GM21825 (cell line): Measurements from ENCODE around the gene KRTAP12-3.
"Not testable (repeated sequence)": the region's sequence is repeated elsewhere in the genome, so short reads cannot be mapped to it uniquely, and the experiment has no call there.

ENCODE experiments used
- ATAC-seq: cut with Tn5 transposase; IDR thresholded peaks from one replicate; pipeline ENCODE4 v1.9.1; 2021; ENCODE audit warnings: mild to moderate bottlenecking, moderate library complexity; ENCODE audit not compliant: unreplicated experiment

The KRTAP12-3 gene

GRCh38 chr21:44657635-44658540 lies at the start of gene KRTAP12-3:
TSS of gene KRTAP12-3 (plus strand) at chr21:44657932. CDS start at chr21:44657980, 48 bp downstream.
- ATAC-seq: no peak

GRCh38 chr21:44609193-44609592 lies 48.5 kb upstream of the KRTAP12-3 start:
- ATAC-seq: no peak

GRCh38 chr21:44610157-44610843 lies 47.4 kb upstream of the KRTAP12-3 start:
- not testable (repeated sequence) for ATAC-seq

GRCh38 chr21:44611551-44611950 lies 46.2 kb upstream of the KRTAP12-3 start:
- no peak for ATAC-seq

- no peak for ATAC-seq
Observed at GRCh38 chr21:44612029-44612486, 45.7 kb upstream of the KRTAP12-3 start, which contains the start of gene KRTAP10-8. TSS of gene KRTAP10-8 (plus strand) at chr21:44612079. CDS start at chr21:44612101, 22 bp downstream.

GRCh38 chr21:44612669-44613229 lies 45.0 kb upstream of the KRTAP12-3 start:
- ATAC-seq: no peak

- no peak for ATAC-seq
Observed at GRCh38 chr21:44613386-44614155, 44.2 kb upstream of the KRTAP12-3 start.

- no peak for ATAC-seq
Observed at GRCh38 chr21:44614161-44614631, 43.5 kb upstream of the KRTAP12-3 start.

GRCh38 chr21:44614961-44615391 lies 42.8 kb upstream of the KRTAP12-3 start:
- no peak for ATAC-seq

GRCh38 chr21:44615466-44615865 lies 42.3 kb upstream of the KRTAP12-3 start:
- no peak for ATAC-seq

DNA sequence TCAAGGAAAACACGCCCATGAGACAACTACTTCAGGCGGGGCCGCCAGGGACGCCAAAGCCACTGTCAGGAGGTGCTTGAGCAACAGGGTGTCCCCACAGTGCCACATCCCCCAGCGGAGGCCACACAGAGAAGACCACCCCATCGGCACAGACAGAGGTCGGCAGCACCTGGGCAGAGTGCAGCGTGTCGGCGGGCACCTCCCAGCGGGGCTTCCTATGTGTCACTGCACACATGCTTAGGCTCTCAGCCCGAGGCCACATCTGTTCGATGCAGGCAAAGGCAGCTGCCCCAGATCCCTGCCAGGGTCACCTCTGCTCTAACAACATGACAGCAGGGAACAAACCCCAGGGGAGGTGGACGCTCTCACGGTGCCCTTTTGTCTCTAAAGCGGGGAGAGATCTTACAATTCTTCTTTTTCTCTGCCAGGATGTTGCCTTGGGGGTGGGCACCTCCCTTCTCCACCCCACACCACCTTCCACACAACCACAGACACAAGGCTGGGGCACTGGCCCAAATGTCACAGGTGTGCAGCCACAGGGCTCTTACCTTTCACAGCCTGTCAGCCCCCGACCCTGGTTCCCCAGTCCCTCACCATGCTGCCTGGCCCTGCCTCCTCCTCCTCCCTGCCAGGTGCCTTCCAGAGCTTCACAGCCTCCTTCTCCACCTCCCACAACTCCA lies 41.7 kb upstream of the KRTAP12-3 start:
- ATAC-seq: no peak

GRCh38 chr21:44616591-44616926 lies 41.2 kb upstream of the KRTAP12-3 start:
- ATAC-seq: no peak

- no peak for ATAC-seq
Observed at GRCh38 chr21:44617071-44617501, 40.6 kb upstream of the KRTAP12-3 start.

GRCh38 chr21:44618504-44618903 lies 39.2 kb upstream of the KRTAP12-3 start:
- ATAC-seq: no peak

- no peak for ATAC-seq
Observed at GRCh38 chr21:44618909-44619308, 38.8 kb upstream of the KRTAP12-3 start.

GRCh38 chr21:44619886-44620285 lies 37.8 kb upstream of the KRTAP12-3 start:
- ATAC-seq: no peak

DNA sequence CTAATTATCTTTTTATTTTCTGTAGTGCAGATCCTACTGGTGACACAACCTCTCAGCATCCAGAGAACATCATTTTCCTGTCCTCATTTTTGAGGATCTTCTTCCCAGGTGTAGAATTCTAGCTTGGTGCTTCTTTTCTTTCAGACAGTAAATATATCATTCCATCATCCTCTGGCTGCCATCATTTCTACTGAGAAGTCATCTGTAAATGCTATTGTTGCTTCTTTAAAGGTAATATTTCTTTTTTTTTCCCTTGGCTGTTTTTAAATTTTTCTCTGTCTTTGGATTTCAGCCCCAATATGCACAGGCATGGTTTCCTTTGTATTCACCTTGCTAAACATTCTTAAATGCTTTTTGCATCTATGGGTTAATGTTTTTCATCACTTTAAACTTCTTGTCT lies 34.2 kb upstream of the KRTAP12-3 start:
- ATAC-seq: no peak

DNA sequence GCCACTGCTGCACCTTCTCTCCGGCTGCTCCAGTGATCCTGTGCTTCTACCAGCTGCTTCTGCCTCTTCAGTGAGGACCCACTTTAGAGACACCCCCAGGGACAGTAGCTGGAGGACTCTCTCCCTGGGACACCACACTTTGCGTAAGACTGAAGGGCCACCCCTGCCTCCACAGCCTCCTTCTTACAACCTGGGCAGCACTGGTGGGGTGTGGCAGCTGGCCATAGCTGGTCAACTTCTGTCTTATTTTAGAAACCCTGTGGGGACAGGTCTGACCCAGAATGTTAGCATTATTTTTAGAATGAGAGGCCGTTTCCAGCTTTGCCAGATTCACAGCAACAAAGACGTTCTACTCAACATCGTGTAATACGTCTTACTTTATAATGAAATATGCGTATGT lies 32.0 kb upstream of the KRTAP12-3 start:
- no peak for ATAC-seq

DNA sequence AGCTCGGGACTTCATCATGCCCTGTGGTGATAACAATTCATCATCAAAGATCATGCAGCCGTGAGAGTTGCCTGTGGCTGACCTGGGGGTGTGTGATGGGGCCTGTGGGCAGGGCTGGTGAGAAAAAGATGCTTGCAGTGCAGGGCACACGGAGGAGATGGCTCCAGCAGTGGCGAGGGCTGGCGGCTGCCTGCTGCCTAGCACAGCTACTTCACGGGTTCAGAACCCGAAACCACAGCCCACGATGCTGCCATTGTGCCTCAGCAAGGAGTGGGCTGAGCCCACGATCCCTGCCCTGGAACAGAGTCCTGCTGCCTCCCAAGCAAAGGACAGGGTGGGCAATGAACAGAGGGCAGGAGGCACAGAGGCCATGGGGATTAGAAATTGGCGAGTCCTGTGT lies 31.5 kb upstream of the KRTAP12-3 start:
- ATAC-seq: no peak

GRCh38 chr21:44626673-44627143 lies 31.0 kb upstream of the KRTAP12-3 start, which contains the start of gene KRTAP10-9:
TSS of gene KRTAP10-9 (plus strand) at chr21:44627093. CDS start at chr21:44627172, 79 bp downstream.
- ATAC-seq: no peak
